Loucy (cell line): ENCODE measurements around the gene HK1.

Source experiments
- H2AFZ ChIP-seq: fragments of 200-600 bp; sonication (generic); 2 replicates; pipeline ENCODE4 v1.6.0; 2016; ENCODE audit warnings: antibody characterized with exemption, mild to moderate bottlenecking, low read length, moderate library complexity
- H3F3A ChIP-seq: fragments of 200-600 bp; 2 replicates; pipeline ENCODE4 v1.6.0; 2016; ENCODE audit warnings: antibody characterized with exemption, low read depth, mild to moderate bottlenecking
- H3K27me3 ChIP-seq: fragments of 200-600 bp; sonication (generic); 2 replicates; pipeline ENCODE4 v1.6.1; 2014; ENCODE audit warnings: low read length, mild to moderate bottlenecking; ENCODE audit not compliant: insufficient read depth, poor library complexity, severe bottlenecking
- H3K36me3 ChIP-seq: fragments of 200-600 bp; sonication (generic); 2 replicates; pipeline ENCODE4 v1.6.1; 2016; ENCODE audit warnings: low read length; ENCODE audit not compliant: insufficient read depth
- H3K4me1 ChIP-seq: fragments of 200-600 bp; sonication (generic); 2 replicates; pipeline ENCODE4 v1.5.1; 2014; ENCODE audit warnings: low read length, mild to moderate bottlenecking; ENCODE audit not compliant: insufficient read depth, poor library complexity, severe bottlenecking
- H3K4me2 ChIP-seq: fragments of 200-600 bp; sonication (generic); 2 replicates; pipeline ENCODE4 v1.6.0; 2014; ENCODE audit warnings: antibody characterized with exemption, low read length, low read depth, mild to moderate bottlenecking; ENCODE audit not compliant: poor library complexity, severe bottlenecking
- H3K4me3 ChIP-seq: fragments of 200-600 bp; sonication (generic); 2 replicates; pipeline ENCODE4 v1.5.1; 2014; ENCODE audit warnings: low read length, mild to moderate bottlenecking, mixed read lengths; ENCODE audit not compliant: poor library complexity, severe bottlenecking
- H3K79me2 ChIP-seq: fragments of 200-600 bp; sonication (generic); 2 replicates; pipeline ENCODE4 v1.6.1; 2014; ENCODE audit warnings: low read length; ENCODE audit not compliant: insufficient read depth
- H3K9ac ChIP-seq: fragments of 200-600 bp; sonication (generic); 2 replicates; pipeline ENCODE4 v1.6.0; 2014; ENCODE audit warnings: mild to moderate bottlenecking, low read depth, low read length, moderate library complexity; ENCODE audit not compliant: poor library complexity, severe bottlenecking
- H3K9me2 ChIP-seq: fragments of 200-600 bp; sonication (generic); replicated peaks from 2 replicates; pipeline ENCODE4 v1.6.1; 2016; ENCODE audit warnings: low read depth, low read length, mixed read lengths
- H3K9me3 ChIP-seq: fragments of 200-600 bp; sonication (generic); 2 replicates; pipeline ENCODE4 v1.6.1; 2014; ENCODE audit warnings: mild to moderate bottlenecking, antibody characterized with exemption, low read length, low read depth; ENCODE audit not compliant: insufficient read depth
- H4K20me1 ChIP-seq: fragments of 200-600 bp; sonication (generic); 2 replicates; pipeline ENCODE4 v1.6.0; 2014; ENCODE audit warnings: antibody characterized with exemption, low read length, mild to moderate bottlenecking; ENCODE audit not compliant: insufficient read depth, poor library complexity, severe bottlenecking
- CTCF ChIP-seq: fragments of 200-600 bp; sonication (generic); conservative IDR thresholded peaks from 2 replicates; pipeline ENCODE4 v1.5.1; 2014; ENCODE audit warnings: mild to moderate bottlenecking, antibody characterized with exemption, low read length
- EZH2phosphoT487 ChIP-seq: fragments of 200-600 bp; IDR thresholded peaks from 2 replicates; pipeline ENCODE4 v1.6.1; 2018; ENCODE audit warnings: antibody characterized with exemption, mild to moderate bottlenecking, moderate library complexity, borderline replicate concordance

HK1 gene

GRCh38 chr10:69278446-69278963 lies at the start of gene HK1:
Gene HK1 (plus strand): TSS chr10:69278496.
- Histone ChIP-seq H2AFZ (no peak within 1 kb of the TSS), H3K4me2 (no peak within 1 kb of the TSS)

GRCh38 chr10:69229616-69229916 lies 48.7 kb upstream of the HK1 start:
- Histone ChIP-seq H3K27me3 (no peaks in the 10 kb centered on the region), H3K4me3 (peak overlapping the region; percentile 70), H3F3A (no peaks in the 10 kb centered on the region), H3K9ac (peak overlapping the region; percentile 77), H3K9me2 (no peaks in the 10 kb centered on the region), H4K20me1 (no peaks in the 10 kb centered on the region), H3K36me3 (no peaks in the 10 kb centered on the region), H3K9me3 (no peaks in the 10 kb centered on the region), H3K4me2 (peak overlapping the region; percentile 87), H3K4me1 (peaks cover 56% of the 10 kb centered on the region), H2AFZ (no peak overlapping the region), H3K79me2 (no peaks in the 10 kb centered on the region)
- no peak for TF ChIP-seq EZH2phosphoT487
- no peak for TF ChIP-seq CTCF

More at GRCh38 chr10:69278446-69278963, at the start of gene HK1:
- no peaks in the 10 kb centered on the region for H3K79me2 ChIP-seq
- H3F3A ChIP-seq, result no peaks in the 10 kb centered on the region
- TF ChIP-seq EZH2phosphoT487 (no peak), CTCF (no peak)
- no peaks in the 10 kb centered on the region for H3K27me3 ChIP-seq
- no peak within 1 kb of the TSS for H3K4me3 ChIP-seq
- no peaks in the 10 kb centered on the region for H3K9me3 ChIP-seq
- H3K9me2 ChIP-seq, result no peaks in the 10 kb centered on the region
- H3K4me1 ChIP-seq, result no peaks in the 10 kb centered on the region
- H4K20me1 ChIP-seq, result no peaks in the 10 kb centered on the region
- H3K36me3 ChIP-seq, result no peaks in the 10 kb centered on the region
- H3K9ac ChIP-seq, result no peak within 1 kb of the TSS

- Histone ChIP-seq H3F3A (no peaks in the 10 kb centered on the region), H3K9me3 (no peaks in the 10 kb centered on the region), H3K27me3 (no peaks in the 10 kb centered on the region), H3K36me3 (no peaks in the 10 kb centered on the region), H3K4me3 (no peak overlapping the region), H3K4me1 (peaks cover 50% of the 10 kb centered on the region), H4K20me1 (no peaks in the 10 kb centered on the region), H2AFZ (no peak overlapping the region), H3K9me2 (no peaks in the 10 kb centered on the region), H3K79me2 (no peaks in the 10 kb centered on the region), H3K9ac (peak overlapping the region; percentile 77), H3K4me2 (peak overlapping the region; percentile 87)
- TF ChIP-seq CTCF (no peak), EZH2phosphoT487 (no peak)
Measured at GRCh38 chr10:69230128-69230527, 48.2 kb upstream of the HK1 start.
